Heart left ventricle (tissue), 13 donors: ENCODE measurements around the gene PTPRN2.
"Not testable (repeated sequence)": the region's sequence is repeated elsewhere in the genome, so short reads cannot be mapped to it uniquely, and the experiment has no call there.

ENCODE experiments used
- POLR2A ChIP-seq, 2 donors: fragments of 450-650 bp; IDR thresholded peaks; one replicate each; pipeline ENCODE4 v1.6.1; 2017; ENCODE audit warnings: antibody characterized with exemption in 2 of 2, mild to moderate bottlenecking in 2 of 2, moderate library complexity in 2 of 2
- TF ChIP-seq, protein P1 (sequence below), 12 donors: fragments of 200-600 bp; sonication (generic) in 4 of 12; IDR thresholded peaks; one replicate each; pipeline versions ENCODE4 v1.5.0 to v1.8.0; 2018 to 2022; ENCODE audit warnings: antibody characterized with exemption in 12 of 12, mild to moderate bottlenecking in 5 of 12
- donor health status: ischemic (EF 13 %, LVEDD 7.1; RV severe dilation, severe dysfunction).
- donor health status: DM: no; HTN: yes; CAD: no.
- donor health status: DM: no; HTN: no; CAD: no.
- donor health status: ischemic (EF 25% LVEDD 6.9; RV normal size, moderate dysfunction).
- donor health status: ischemic (EF 25% LVEDD 5.7; RV mildly dilated, moderate dysfunction).
- donor health status: ischemic (EF 35%, LVEDD 5.7; RV mildly dilated, moderate dysfunction).
- donor health status: nonischemic (EF 11% LVEDD 7.7; RV severe dilation, severe dysfunction).
- donor health status: DM: yes; HTN: yes; CAD: no.
- donor health status: PGD.
- donor health status: ischemic (EF 29% LVEDD 5.4; RV normal size, mild dysfunction).
- donor health status: nonischemic (EF 23%, LVEDD 6.1; RV moderate dilation, normal function).

DNA sequence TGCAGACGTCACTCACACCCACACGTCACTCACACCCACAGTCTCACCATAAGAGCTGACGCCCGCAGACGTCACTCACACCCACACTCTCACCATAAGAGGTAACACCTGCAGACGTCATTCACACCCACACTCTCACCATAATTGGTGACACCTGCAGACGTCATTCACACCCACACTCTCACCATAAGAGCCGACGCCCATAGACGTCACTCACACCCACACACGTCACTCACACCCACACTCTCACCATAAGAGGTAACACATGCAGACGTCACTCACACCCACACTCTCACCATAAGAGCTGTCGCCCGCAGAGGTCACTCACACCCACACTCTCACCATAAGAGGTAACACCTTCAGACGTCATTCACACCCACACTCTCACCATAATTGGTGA lies 246.5 kb downstream of the PTPRN2 start:
- TF ChIP-seq, protein P1, sequence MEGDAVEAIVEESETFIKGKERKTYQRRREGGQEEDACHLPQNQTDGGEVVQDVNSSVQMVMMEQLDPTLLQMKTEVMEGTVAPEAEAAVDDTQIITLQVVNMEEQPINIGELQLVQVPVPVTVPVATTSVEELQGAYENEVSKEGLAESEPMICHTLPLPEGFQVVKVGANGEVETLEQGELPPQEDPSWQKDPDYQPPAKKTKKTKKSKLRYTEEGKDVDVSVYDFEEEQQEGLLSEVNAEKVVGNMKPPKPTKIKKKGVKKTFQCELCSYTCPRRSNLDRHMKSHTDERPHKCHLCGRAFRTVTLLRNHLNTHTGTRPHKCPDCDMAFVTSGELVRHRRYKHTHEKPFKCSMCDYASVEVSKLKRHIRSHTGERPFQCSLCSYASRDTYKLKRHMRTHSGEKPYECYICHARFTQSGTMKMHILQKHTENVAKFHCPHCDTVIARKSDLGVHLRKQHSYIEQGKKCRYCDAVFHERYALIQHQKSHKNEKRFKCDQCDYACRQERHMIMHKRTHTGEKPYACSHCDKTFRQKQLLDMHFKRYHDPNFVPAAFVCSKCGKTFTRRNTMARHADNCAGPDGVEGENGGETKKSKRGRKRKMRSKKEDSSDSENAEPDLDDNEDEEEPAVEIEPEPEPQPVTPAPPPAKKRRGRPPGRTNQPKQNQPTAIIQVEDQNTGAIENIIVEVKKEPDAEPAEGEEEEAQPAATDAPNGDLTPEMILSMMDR (IDR thresholded peaks at IDR 0.05): not testable (repeated sequence)
- TF ChIP-seq POLR2A (IDR thresholded peaks at IDR 0.05): not testable (repeated sequence)
